Stromal cell of bone marrow (primary cell): ENCODE measurements around the gene SEMA4A.
"Not testable (repeated sequence)": the region's sequence is repeated elsewhere in the genome, so short reads cannot be mapped to it uniquely, and the experiment has no call there.

Source experiments
- DNase-seq: peaks from one replicate; pipeline ENCODE4 v3.0.0-alpha.2; 2012; ENCODE audit warnings: low read depth

The SEMA4A gene

GRCh38 chr1:156153362-156153761, at the start of gene SEMA4A:
Gene SEMA4A (plus strand): TSS chr1:156153585. CDS start chr1:156154579, 994 bp downstream.
- no peak for DNase-seq

- peak; percentile 91 for DNase-seq
These were observed 49.1 kb upstream of the SEMA4A start for GRCh38 chr1:156104065-156104810.

GRCh38 chr1:156104861-156105832, 48.2 kb upstream of the SEMA4A start:
- DNase-seq: peak; percentile 70

- no peak for DNase-seq
These were observed 46.5 kb upstream of the SEMA4A start for GRCh38 chr1:156106624-156107488.

GRCh38 chr1:156108057-156108456, 45.3 kb upstream of the SEMA4A start:
- DNase-seq: no peak

GRCh38 chr1:156108664-156109241, 44.6 kb upstream of the SEMA4A start:
- DNase-seq: no peak

GRCh38 chr1:156110252-156110651, 43.1 kb upstream of the SEMA4A start:
- DNase-seq: no peak

- no peak for DNase-seq
These were observed 41.9 kb upstream of the SEMA4A start for GRCh38 chr1:156111355-156111962.

GRCh38 chr1:156112276-156113137, 40.9 kb upstream of the SEMA4A start:
- DNase-seq: no peak

- no peak for DNase-seq
These were observed 40.0 kb upstream of the SEMA4A start for GRCh38 chr1:156113282-156113950.

GRCh38 chr1:156114101-156114918, 39.1 kb upstream of the SEMA4A start, which contains the start of gene LMNA:
Gene LMNA (plus strand): TSS chr1:156114711. CDS start chr1:156114919, 208 bp downstream.
- DNase-seq: peak; percentile 97

GRCh38 chr1:156114919-156115513, 38.4 kb upstream of the SEMA4A start:
- no peak for DNase-seq

GRCh38 chr1:156115514-156116374, 37.6 kb upstream of the SEMA4A start:
- DNase-seq: no peak

- DNase-seq: not testable (repeated sequence)
These were observed 36.7 kb upstream of the SEMA4A start for GRCh38 chr1:156116731-156117130.

GRCh38 chr1:156117414-156118176, 35.8 kb upstream of the SEMA4A start:
- DNase-seq: no peak

GRCh38 chr1:156118177-156118868, 35.1 kb upstream of the SEMA4A start:
- no peak for DNase-seq
